Pancreas (tissue), 10 donors: ENCODE data around the gene MIB2. TPM values are rescaled to one million over a fixed set of nuclear protein-coding genes. Genes with fewer than 3 reads are reported as not detected.
A peak's percentile ranks its signal among the peaks of the same experiment; 100 is the strongest.

ENCODE experiments used
- ATAC-seq, 4 donors: fragments of 200-7000 bp; cut with Tn5 transposase; one replicate each; pipeline versions ENCODE4 v1.8.0 to v1.9.1; 2020; ENCODE audit warnings: mild to moderate bottlenecking in 4 of 4, moderate library complexity in 4 of 4
- DNase-seq, 6 donors: peaks; one replicate each; pipeline ENCODE4 v3.0.0-alpha.2; 2020
- FAIRE-seq: peaks from 2 replicates; lab custom pipeline; 2012; peaks lifted over from hg19 to GRCh38; lab: Jason Lieb, UNC
- H3K27ac ChIP-seq, 4 donors: fragments of 200-600 bp; sonication (generic); 1 replicate in 3 of 4; 2 replicates in 1 of 4; pipeline versions ENCODE4 v1.5.0 to v1.8.0; 2020
- H3K27me3 ChIP-seq, 4 donors: fragments of 200-600 bp; one replicate each; pipeline ENCODE4 v1.8.0; 2021
- H3K36me3 ChIP-seq, 3 donors: fragments of 200-600 bp; sonication (generic) in 1 of 3; one replicate each; pipeline versions ENCODE4 v1.5.0 to v1.8.0; 2020 to 2021
- H3K4me1 ChIP-seq, 3 donors: fragments of 200-600 bp; one replicate each; pipeline ENCODE4 v1.8.0; 2021
- H3K4me3 ChIP-seq, 4 donors: fragments of 200-600 bp; sonication (generic) in 2 of 4; one replicate each; pipeline versions ENCODE4 v1.5.0 to v1.8.0; 2020 to 2021
- H3K9me3 ChIP-seq, 4 donors: fragments of 200-600 bp; one replicate each; pipeline ENCODE4 v1.8.0; 2021
- CTCF ChIP-seq, 4 donors: fragments of 200-600 bp; sonication (generic) in 3 of 4; IDR thresholded peaks; one replicate each; pipeline versions ENCODE4 v1.5.0 to v1.8.0; 2021; ENCODE audit warnings: antibody characterized with exemption in 4 of 4
- WGBS, 2 donors: extraction: QIAGEN DNeasy Blood & Tissue Kit; methylation state at CpG; one replicate each; pipeline ENCODE4 v1.1.7; 2013; 5-methylcytosine and 5-hydroxymethylcytosine counted together
- intact Hi-C, 3 donors: fragments of 100-400 bp; cut with DNase I; formaldehyde crosslinking; loops; one replicate each; pipeline versions ENCODE4 v1.11.1 to v1.14.2; 2022
- polyA plus RNA-seq, 2 donors: library from polyadenylated mRNA; stranded (reverse); fragments of 200-250 nt; gene quantifications; one replicate each; pipeline ENCODE4 v1.2.3, GENCODE V29; 2013
- total RNA-seq, 6 donors: library from RNA; stranded (reverse); fragmentation: NEBNext Ultra II Directional in 4 of 6; extraction: Animal tissue kit (Norgen Biotek cat#: 25700) in 4 of 6; gene quantifications; one replicate each; pipeline versions ENCODE4 v1.2.1 to v1.2.4, GENCODE V29; 2021 to 2023
- donor health status: healthy with polysubstance abuse.
- donor health status: DM: no; HTN: no; CAD: no; lungs with moderate emphysema.
- donor health status: DM: no; HTN: no; CAD: no.
- donor health status: control.
- donor health status: control.
- donor health status: Bipolar disorder and iron deficiency.
- donor health status: DM: yes; HTN: yes; CAD: no.
- donor health status: DM: no; HTN: no; CAD: no.
- donor health status: DM: no; HTN: no; CAD: no.
- donor health status: DM: yes; HTN: yes; CAD: no.

The MIB2 gene
- total and polyA plus RNA-seq, 8 donors: 27.4 to 253 (median 37.2) TPM

- DNase-seq (peak in 2 of 6 donors; percentile 15 to 49), ATAC-seq (peak in 1 of 4 donors; percentile 5), FAIRE-seq (no peak)
- TF ChIP-seq CTCF (IDR thresholded peaks at IDR 0.05): no peak
- H3K4me3 ChIP-seq: no peak overlapping the region
- peaks cover 0 to 3% (median 0%) of the 10 kb centered on the region in 3 donors for H3K4me1 ChIP-seq
- no peaks in the 10 kb centered on the region for H3K36me3 ChIP-seq
- no peaks in the 10 kb centered on the region for H3K27me3 ChIP-seq
- 87% methylated on average over 38 to 39 of the region's 39 CpGs for WGBS, 2 donors
- H3K9me3 ChIP-seq: no peaks in the 10 kb centered on the region
- intact Hi-C loops: no loop called here
- peak overlapping the region in 1 of 4 donors; percentile 2 for H3K27ac ChIP-seq
Observed at GRCh38 chr1:1677718-1678580, 62.6 kb downstream of the MIB2 start.

- intact Hi-C loops: no loop called here
- no peaks in the 10 kb centered on the region for H3K27me3 ChIP-seq
- no peak for TF ChIP-seq CTCF (IDR thresholded peaks at IDR 0.05)
- H3K36me3 ChIP-seq: no peaks in the 10 kb centered on the region
- peak overlapping the region in 2 of 4 donors; percentile 2 to 28 for H3K27ac ChIP-seq
- no peaks in the 10 kb centered on the region for H3K9me3 ChIP-seq
- DNase-seq (peak in 4 of 6 donors; percentile 19 to 69 (median 55)), ATAC-seq (peak; percentile 36 to 76 (median 72)), FAIRE-seq (no peak)
- H3K4me3 ChIP-seq: no peak overlapping the region
- H3K4me1 ChIP-seq: peaks cover 0 to 3% (median 0%) of the 10 kb centered on the region in 3 donors
- WGBS, 2 donors: 61 to 62% methylated on average over 24 of the region's 24 CpGs
Observed at GRCh38 chr1:1678581-1679380, 63.5 kb downstream of the MIB2 start.

Other genes with a start within 250 kb of the MIB2 start
- 10 to 100 TPM; 52.8 to 83.8 (median 57.7) TPM for gene AURKAIP1, start 240.3 kb upstream of the MIB2 start, total RNA-seq
- 100 to 1,000 TPM; 150 to 161 TPM for gene AURKAIP1, start 240.3 kb upstream of the MIB2 start, polyA plus RNA-seq
- 100 to 1,000 TPM in 1 of 6 donors, 10 to 100 TPM in 5; 49.2 to 124 (median 77.1) TPM for gene CCNL2, start 216.2 kb upstream of the MIB2 start, total RNA-seq
- gene CCNL2, start 216.2 kb upstream of the MIB2 start, polyA plus RNA-seq: 100 to 1,000 TPM; 270 to 409 TPM
- 10 to 100 TPM; 42.1 to 71.8 (median 49.1) TPM for gene MRPL20, start 208.2 kb upstream of the MIB2 start, total RNA-seq
- gene MRPL20, start 208.2 kb upstream of the MIB2 start, polyA plus RNA-seq: 100 to 1,000 TPM in 1 of 2 donors, 10 to 100 TPM in 1; 69.0 to 121 TPM
- 10 to 100 TPM in 3 of 6 donors, 1 to 10 TPM in 3; 2.3 to 16.1 (median 10.7) TPM for gene ANKRD65, start 194.2 kb upstream of the MIB2 start, total RNA-seq
- 10 to 100 TPM; 22.1 to 41.8 TPM for gene ANKRD65, start 194.2 kb upstream of the MIB2 start, polyA plus RNA-seq
- gene VWA1, start 179.8 kb upstream of the MIB2 start, total RNA-seq: 100 to 1,000 TPM in 2 of 6 donors, 10 to 100 TPM in 4; 25.4 to 138 (median 52.9) TPM
- gene VWA1, start 179.8 kb upstream of the MIB2 start, polyA plus RNA-seq: 10 to 100 TPM; 53.3 to 58.7 TPM
- gene ATAD3C, start 165.8 kb upstream of the MIB2 start, total RNA-seq: 1 to 10 TPM; 2.4 to 9.5 (median 5.8) TPM
- 10 to 100 TPM; 11.4 to 22.0 TPM for gene ATAD3C, start 165.8 kb upstream of the MIB2 start, polyA plus RNA-seq
- gene ATAD3B, start 143.7 kb upstream of the MIB2 start, total RNA-seq: 10 to 100 TPM in 4 of 6 donors, 1 to 10 TPM in 2; 4.4 to 14.1 (median 11.5) TPM
- 10 to 100 TPM; 57.2 to 78.9 TPM for gene ATAD3B, start 143.7 kb upstream of the MIB2 start, polyA plus RNA-seq
- gene ATAD3A, start 103.3 kb upstream of the MIB2 start, total RNA-seq: 10 to 100 TPM in 5 of 6 donors, 1 to 10 TPM in 1; 8.0 to 18.0 (median 14.8) TPM
- 10 to 100 TPM; 22.5 to 33.8 TPM for gene ATAD3A, start 103.3 kb upstream of the MIB2 start, polyA plus RNA-seq
- gene TMEM240, start 74.9 kb upstream of the MIB2 start, total RNA-seq: 1 to 10 TPM in 1 of 6 donors, under 1 TPM in 4, not detected in 1; 0.22 to 1.0 (median 0.49) TPM
- 1 to 10 TPM; 2.5 to 3.6 TPM for gene TMEM240, start 74.9 kb upstream of the MIB2 start, polyA plus RNA-seq
- gene SSU72, start 40.6 kb upstream of the MIB2 start, total RNA-seq: 10 to 100 TPM; 49.2 to 63.2 (median 54.4) TPM
- gene SSU72, start 40.6 kb upstream of the MIB2 start, polyA plus RNA-seq: 10 to 100 TPM; 57.9 to 74.3 TPM
- 1 to 10 TPM in 2 of 6 donors, under 1 TPM in 4; 0.28 to 2.4 (median 0.71) TPM for gene FNDC10, start 15.4 kb upstream of the MIB2 start, total RNA-seq
- gene FNDC10, start 15.4 kb upstream of the MIB2 start, polyA plus RNA-seq: 1 to 10 TPM; 1.6 to 2.3 TPM
- gene MMP23B, start 16.7 kb downstream of the MIB2 start, total RNA-seq: 1 to 10 TPM in 3 of 6 donors, under 1 TPM in 3; 0.46 to 6.9 (median 1.6) TPM
- 10 to 100 TPM in 1 of 2 donors, 1 to 10 TPM in 1; 1.1 to 12.3 TPM for gene MMP23B, start 16.7 kb downstream of the MIB2 start, polyA plus RNA-seq
- 10 to 100 TPM in 4 of 6 donors, 1 to 10 TPM in 2; 9.0 to 11.1 (median 10.6) TPM for gene CDK11B, start 43.5 kb downstream of the MIB2 start, total RNA-seq
- 10 to 100 TPM; 28.8 to 31.8 TPM for gene CDK11B, start 43.5 kb downstream of the MIB2 start, polyA plus RNA-seq
- 10 to 100 TPM; 12.1 to 45.4 (median 24.0) TPM for gene SLC35E2B, start 77.3 kb downstream of the MIB2 start, total RNA-seq
- gene SLC35E2B, start 77.3 kb downstream of the MIB2 start, polyA plus RNA-seq: 10 to 100 TPM; 23.4 to 26.0 TPM
- 10 to 100 TPM; 13.2 to 22.0 (median 16.7) TPM for gene CDK11A, start 108.9 kb downstream of the MIB2 start, total RNA-seq
- gene CDK11A, start 108.9 kb downstream of the MIB2 start, polyA plus RNA-seq: 100 to 1,000 TPM in 1 of 2 donors, 10 to 100 TPM in 1; 63.5 to 111 TPM
- gene NADK, start 163.0 kb downstream of the MIB2 start, total RNA-seq: 10 to 100 TPM; 27.8 to 55.9 (median 39.0) TPM
- 10 to 100 TPM; 46.9 to 63.3 TPM for gene NADK, start 163.0 kb downstream of the MIB2 start, polyA plus RNA-seq